Subcutaneous abdominal adipose tissue (tissue), 5 donors: Measurements from ENCODE around the gene CNTN4.

ENCODE experiments used
- H3K27ac ChIP-seq: one replicate; pipeline ENCODE4 v1.7.0; 2013; ENCODE audit warnings: low read depth, mild to moderate bottlenecking, inconsistent platforms, low read length, moderate library complexity
- H3K27me3 ChIP-seq, 5 donors: one replicate each; pipeline ENCODE4 v1.7.0; 2013; ENCODE audit warnings: low read length in 5 of 5, inconsistent platforms in 1 of 5; ENCODE audit not compliant: control insufficient read depth in 5 of 5, insufficient read depth in 4 of 5
- H3K36me3 ChIP-seq, 5 donors: one replicate each; pipeline ENCODE4 v1.7.0; 2013; ENCODE audit warnings: low read length in 5 of 5; ENCODE audit not compliant: control insufficient read depth in 5 of 5, insufficient read depth in 5 of 5
- H3K4me1 ChIP-seq, 5 donors: one replicate each; pipeline ENCODE4 v1.7.0; 2013; ENCODE audit warnings: low read length in 5 of 5, mild to moderate bottlenecking in 3 of 5, moderate library complexity in 1 of 5; ENCODE audit not compliant: control insufficient read depth in 5 of 5, insufficient read depth in 5 of 5
- H3K4me3 ChIP-seq, 5 donors: one replicate each; pipeline ENCODE4 v1.7.0; 2013; ENCODE audit warnings: low read length in 5 of 5, low read depth in 1 of 5
- H3K9ac ChIP-seq, 5 donors: one replicate each; pipeline ENCODE4 v1.7.0; 2013; ENCODE audit warnings: low read length in 5 of 5, mild to moderate bottlenecking in 4 of 5, moderate library complexity in 3 of 5
- H3K9me3 ChIP-seq, 5 donors: one replicate each; pipeline ENCODE4 v1.7.0; 2013; ENCODE audit warnings: low read length in 5 of 5; ENCODE audit not compliant: control insufficient read depth in 5 of 5
- donor health status: healthy.
- donor health status: healthy.
- donor health status: healthy.
- donor health status: healthy.
- donor health status: healthy.

Gene CNTN4

DNA sequence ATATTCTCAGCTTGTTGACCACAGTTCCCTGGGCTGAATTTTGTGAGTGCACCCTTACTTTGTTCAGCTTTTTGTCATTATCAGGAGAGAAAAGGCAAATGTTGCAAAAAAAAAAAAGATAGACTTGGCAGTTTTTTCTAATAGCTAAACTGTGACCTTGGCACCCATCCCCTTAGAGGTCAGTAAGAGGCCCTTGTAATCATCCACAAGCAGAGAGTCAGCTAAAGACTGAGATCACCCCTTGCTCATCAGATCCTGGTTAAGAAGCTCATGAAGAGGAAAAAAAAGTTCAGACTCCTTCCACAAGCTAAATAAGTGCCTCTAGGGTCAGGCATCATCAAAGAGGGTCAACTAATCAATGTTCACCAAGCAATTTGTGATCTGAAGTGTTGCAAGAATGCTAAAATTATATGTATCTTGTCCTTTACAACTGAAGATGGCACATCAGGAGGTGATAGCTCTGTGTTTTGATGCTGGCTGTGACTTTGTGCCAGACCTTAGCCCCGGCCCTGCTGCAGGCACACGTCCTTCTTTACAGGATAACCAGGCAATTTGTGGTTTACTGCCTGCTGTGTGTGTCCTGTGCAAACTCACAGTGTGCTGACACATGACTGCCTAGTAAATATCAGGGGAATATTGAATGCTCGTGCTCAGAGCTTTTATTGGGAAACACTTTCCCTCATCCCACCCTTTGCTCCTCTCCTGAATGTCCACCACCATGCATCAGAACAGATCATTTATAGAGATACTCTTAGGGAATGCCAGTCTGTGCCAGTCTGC, 748.6 kb downstream of the CNTN4 start:
- Histone ChIP-seq H3K27ac (no peak overlapping the region), H3K9ac (no peak overlapping the region), H3K4me3 (no peak overlapping the region), H3K27me3 (no peaks in the 10 kb centered on the region), H3K36me3 (no peaks in the 10 kb centered on the region), H3K9me3 (no peaks in the 10 kb centered on the region), H3K4me1 (no peaks in the 10 kb centered on the region)

DNA sequence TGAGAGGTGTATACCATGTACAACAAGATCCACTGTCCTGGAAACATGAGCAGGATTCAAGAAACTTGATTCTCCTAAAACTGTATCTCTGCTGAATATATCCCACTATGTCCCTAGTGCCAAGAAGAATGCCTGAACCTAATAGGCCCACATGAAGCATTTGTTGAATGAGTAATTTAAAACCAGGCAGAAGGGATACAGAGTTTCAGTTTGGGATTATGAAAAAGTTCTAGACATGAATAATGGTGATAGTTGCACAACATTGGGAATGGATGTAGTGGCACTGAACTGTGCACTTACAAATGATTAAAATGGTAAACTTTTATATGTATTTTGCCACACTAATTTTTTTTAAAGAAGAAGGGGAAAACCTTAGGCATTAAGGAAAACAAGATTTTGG, 750.4 kb downstream of the CNTN4 start:
- Histone ChIP-seq H3K27me3 (no peaks in the 10 kb centered on the region), H3K27ac (no peak overlapping the region), H3K4me1 (no peaks in the 10 kb centered on the region), H3K9me3 (no peaks in the 10 kb centered on the region), H3K4me3 (no peak overlapping the region), H3K36me3 (no peaks in the 10 kb centered on the region), H3K9ac (no peak overlapping the region)

DNA sequence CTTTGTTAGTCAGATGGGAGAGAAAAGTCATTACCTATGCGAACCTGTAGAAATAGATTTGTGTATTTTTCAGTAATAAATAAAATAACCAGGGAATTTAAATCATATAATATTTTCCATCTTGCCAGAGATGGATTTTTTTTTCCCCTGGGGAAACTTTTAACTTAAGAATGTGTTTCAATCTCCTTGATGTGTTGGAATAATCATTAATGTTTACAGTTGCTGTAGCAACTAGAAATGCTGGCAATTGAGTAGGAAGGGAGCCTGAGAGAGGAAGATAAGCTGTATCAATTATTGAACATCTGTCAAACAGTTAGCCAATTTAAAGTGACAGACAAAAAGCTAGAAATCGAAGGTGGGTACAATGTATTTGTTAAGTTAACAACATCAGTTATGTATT, 752.0 kb downstream of the CNTN4 start:
- no peaks in the 10 kb centered on the region for H3K9me3 ChIP-seq
- no peak overlapping the region for H3K9ac ChIP-seq
- H3K27ac ChIP-seq, result no peak overlapping the region
- no peaks in the 10 kb centered on the region for H3K36me3 ChIP-seq
- no peak overlapping the region for H3K4me3 ChIP-seq
- no peaks in the 10 kb centered on the region for H3K27me3 ChIP-seq
- no peaks in the 10 kb centered on the region for H3K4me1 ChIP-seq

DNA sequence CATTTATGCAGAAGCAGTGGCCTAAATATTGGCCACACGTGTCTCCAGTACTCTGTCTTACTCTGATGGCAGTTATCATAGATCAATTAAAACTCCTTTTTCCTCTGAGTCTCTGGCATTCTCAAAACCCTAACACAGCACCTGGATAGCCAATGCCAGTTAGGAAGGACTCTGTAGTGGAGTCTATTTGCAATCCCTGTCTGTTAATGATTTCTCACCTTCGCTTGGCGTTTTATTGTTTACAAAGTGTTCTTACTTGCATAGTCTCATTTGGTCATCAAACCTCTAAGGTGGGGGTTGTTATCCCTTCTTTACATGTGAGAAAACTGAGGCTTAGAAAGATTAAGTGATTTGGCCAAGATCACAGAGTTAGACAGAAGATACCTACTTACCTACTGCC, 752.7 kb downstream of the CNTN4 start:
- Histone ChIP-seq H3K9ac (no peak overlapping the region), H3K4me1 (peaks cover 0 to 3% (median 0%) of the 10 kb centered on the region in 5 donors), H3K27me3 (no peaks in the 10 kb centered on the region), H3K9me3 (no peaks in the 10 kb centered on the region), H3K4me3 (no peak overlapping the region), H3K27ac (no peak overlapping the region), H3K36me3 (no peaks in the 10 kb centered on the region)

DNA sequence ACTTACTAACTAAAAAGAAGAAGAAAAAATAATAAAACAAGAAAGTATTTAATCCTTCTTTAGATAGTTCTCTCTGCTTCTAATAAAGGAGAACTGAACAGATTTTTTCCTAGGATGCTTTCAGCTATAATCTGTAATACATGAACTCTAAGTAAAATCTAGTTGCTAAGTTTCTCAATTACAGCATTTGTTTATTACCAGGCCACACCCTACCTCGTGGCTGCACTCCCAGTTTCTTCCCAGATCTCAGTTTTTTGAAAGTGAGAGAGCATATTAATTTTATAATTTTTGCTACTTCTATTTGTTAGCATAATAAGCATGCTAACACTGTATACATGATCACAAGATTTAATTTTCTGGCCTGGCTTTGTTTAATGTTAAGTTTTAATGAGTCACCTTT, 753.2 kb downstream of the CNTN4 start:
- H3K4me3 ChIP-seq, result no peak overlapping the region
- no peak overlapping the region for H3K27ac ChIP-seq
- H3K36me3 ChIP-seq, result no peaks in the 10 kb centered on the region
- no peak overlapping the region for H3K9ac ChIP-seq
- H3K9me3 ChIP-seq, result no peaks in the 10 kb centered on the region
- H3K27me3 ChIP-seq, result no peaks in the 10 kb centered on the region
- H3K4me1 ChIP-seq, result peaks cover 0 to 3% (median 0%) of the 10 kb centered on the region in 5 donors

DNA sequence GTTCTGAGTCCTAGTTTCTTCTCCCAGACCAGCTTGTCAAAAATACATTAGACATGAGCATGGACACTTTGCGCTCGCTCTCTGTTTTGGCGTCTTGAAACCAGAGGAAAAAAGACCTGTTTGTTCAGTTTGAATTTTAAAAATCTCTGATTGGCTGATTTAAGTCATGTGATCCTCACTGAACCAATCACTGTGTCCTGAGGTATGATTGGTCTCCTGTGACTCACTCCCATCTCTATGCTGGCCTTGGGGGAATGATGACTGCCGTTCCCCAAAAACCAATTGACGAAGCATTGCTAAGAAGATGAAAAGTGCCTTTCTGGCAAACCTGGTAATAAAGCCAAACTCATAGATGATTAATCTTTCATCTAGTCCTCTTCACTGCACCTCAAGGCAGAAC, 755.0 kb downstream of the CNTN4 start:
- H3K9me3 ChIP-seq, result no peaks in the 10 kb centered on the region
- H3K4me3 ChIP-seq, result no peak overlapping the region
- no peak overlapping the region for H3K27ac ChIP-seq
- no peak overlapping the region for H3K9ac ChIP-seq
- H3K36me3 ChIP-seq, result no peaks in the 10 kb centered on the region
- no peaks in the 10 kb centered on the region for H3K27me3 ChIP-seq
- H3K4me1 ChIP-seq, result peaks cover 0 to 3% (median 0%) of the 10 kb centered on the region in 5 donors

DNA sequence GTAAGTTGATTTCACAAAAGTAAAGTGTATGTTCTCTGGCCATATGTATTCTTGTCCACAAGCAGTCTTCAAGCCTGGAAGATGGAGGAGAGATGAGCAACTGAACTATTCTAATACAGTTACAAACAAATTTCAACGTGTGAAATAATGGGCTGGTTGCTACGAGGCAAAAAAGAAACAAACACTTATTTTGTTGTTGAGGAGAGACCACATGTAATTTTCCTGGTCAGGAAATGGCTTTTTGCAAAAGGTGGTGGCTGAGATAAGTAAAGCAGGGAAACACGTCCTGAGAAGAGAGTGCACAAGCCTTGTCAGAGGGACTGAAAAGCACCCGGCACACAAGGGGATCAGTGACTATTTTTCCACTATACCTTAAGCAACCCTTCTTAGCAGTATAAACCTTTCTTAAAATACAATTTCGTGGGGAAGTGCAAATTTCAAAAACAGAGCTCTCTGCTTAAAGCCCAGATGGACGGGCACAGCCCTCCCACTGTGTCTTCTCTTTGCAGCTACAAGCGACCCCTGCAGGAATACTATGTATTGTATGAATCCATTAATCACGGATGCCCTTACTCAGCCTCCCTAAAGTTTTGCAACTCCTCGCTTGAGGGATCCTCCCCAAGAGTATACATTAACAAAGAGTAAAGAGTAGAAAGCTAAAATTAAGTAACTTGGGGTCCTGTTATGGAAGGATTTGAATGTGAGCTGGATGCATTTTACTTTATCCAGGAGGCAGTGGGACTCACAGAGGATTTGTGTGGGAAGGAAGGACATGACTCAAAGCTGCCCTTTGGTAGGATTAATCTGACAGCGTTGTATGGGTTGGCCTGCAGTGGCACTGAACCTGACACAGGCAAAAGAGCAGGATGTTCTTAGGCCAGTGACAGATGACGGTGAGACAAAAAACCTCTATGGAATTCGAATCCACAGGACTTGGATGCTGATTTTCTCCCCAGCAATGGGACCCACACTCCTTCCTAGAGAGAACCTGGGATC, 757.8 kb downstream of the CNTN4 start:
- no peak overlapping the region for H3K4me3 ChIP-seq
- no peak overlapping the region for H3K27ac ChIP-seq
- H3K36me3 ChIP-seq, result no peaks in the 10 kb centered on the region
- peaks cover 0 to 3% (median 0%) of the 10 kb centered on the region in 5 donors for H3K4me1 ChIP-seq
- no peaks in the 10 kb centered on the region for H3K9me3 ChIP-seq
- no peak overlapping the region for H3K9ac ChIP-seq
- H3K27me3 ChIP-seq, result no peaks in the 10 kb centered on the region

DNA sequence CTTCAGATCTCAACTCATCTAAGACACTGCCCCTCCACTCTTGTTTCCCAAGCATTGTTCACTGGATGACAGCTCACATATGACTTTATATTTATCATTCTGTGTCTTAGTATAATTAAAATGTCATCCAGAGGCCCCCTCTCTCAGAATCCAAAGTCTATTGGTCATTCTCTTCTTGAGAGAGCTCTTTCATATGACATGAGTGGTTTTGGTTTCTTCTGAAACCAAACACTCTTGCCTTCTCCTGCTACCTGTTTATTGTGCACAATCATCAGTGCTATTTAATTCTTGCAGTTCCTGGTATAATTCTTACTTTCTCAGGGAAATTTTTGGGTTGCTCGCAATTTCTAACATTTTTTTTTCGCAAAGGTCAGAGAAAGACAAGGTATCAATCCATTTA, 762.0 kb downstream of the CNTN4 start:
- no peak overlapping the region for H3K9ac ChIP-seq

DNA sequence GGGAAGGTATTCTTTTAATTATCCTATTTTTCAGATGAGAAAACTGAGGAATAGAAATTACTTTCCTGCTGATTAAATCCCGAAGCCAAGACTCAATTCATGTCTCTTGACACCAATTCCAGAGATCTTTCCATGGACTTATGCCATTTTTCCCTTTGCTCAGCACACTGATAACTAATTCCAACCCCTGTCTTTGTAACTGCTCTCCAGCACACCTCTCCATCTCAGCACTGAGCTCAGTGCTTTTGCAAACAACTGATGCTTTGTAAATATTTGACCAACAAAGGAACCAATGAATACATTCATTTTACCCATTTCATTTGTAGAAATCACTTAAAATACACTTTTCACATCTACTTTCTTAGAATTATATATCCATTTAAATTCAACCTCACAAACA, 762.5 kb downstream of the CNTN4 start:
- Histone ChIP-seq H3K4me1 (peaks cover 0 to 5% (median 2%) of the 10 kb centered on the region in 5 donors), H3K27ac (no peak overlapping the region), H3K9me3 (no peaks in the 10 kb centered on the region), H3K27me3 (no peaks in the 10 kb centered on the region), H3K4me3 (no peak overlapping the region), H3K36me3 (no peaks in the 10 kb centered on the region), H3K9ac (no peak overlapping the region)

More for the DNA sequence above, 762.0 kb downstream of the CNTN4 start:
- Histone ChIP-seq H3K27ac (no peak overlapping the region), H3K36me3 (no peaks in the 10 kb centered on the region), H3K4me1 (peaks cover 0 to 5% (median 2%) of the 10 kb centered on the region in 5 donors), H3K9me3 (no peaks in the 10 kb centered on the region), H3K27me3 (no peaks in the 10 kb centered on the region), H3K4me3 (no peak overlapping the region)

DNA sequence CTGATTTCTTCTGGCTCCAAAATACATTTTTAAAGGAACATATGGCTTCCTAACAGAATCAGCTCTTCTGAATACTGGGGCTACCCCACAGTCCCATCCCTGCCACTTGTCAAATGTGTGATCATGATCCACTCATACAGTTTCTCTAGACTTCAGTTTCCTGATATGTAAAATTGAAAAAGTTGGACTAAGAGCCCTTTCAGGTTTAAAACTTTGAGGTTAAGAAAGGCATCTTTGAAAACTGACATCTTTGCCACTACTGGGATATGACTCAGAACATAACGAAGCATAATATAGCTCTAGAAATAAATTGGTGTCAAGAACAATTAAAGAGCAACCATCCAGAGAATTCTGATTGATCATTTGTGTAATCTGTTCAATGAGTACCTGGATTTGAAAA, 763.3 kb downstream of the CNTN4 start:
- no peak overlapping the region for H3K4me3 ChIP-seq
- no peak overlapping the region for H3K27ac ChIP-seq
- no peaks in the 10 kb centered on the region for H3K36me3 ChIP-seq
- peaks cover 0 to 5% (median 0%) of the 10 kb centered on the region in 5 donors for H3K4me1 ChIP-seq
- H3K27me3 ChIP-seq, result no peaks in the 10 kb centered on the region
- no peaks in the 10 kb centered on the region for H3K9me3 ChIP-seq
- no peak overlapping the region for H3K9ac ChIP-seq
